GM12874 (cell line): Measurements from ENCODE around the gene CHKB.

Source experiments
- CTCF ChIP-seq: IDR thresholded peaks from 2 replicates; pipeline ENCODE4 v1.5.1; 2011; ENCODE audit warnings: low read depth, mild to moderate bottlenecking, control low read depth, low read length, moderate library complexity; ENCODE audit not compliant: insufficient read depth

Gene CHKB

GRCh38 chr22:50599816-50600455, 17.3 kb upstream of the CHKB start:
- no peak for TF ChIP-seq CTCF

- no peak for TF ChIP-seq CTCF
Measured at GRCh38 chr22:50597097-50597496, 14.4 kb upstream of the CHKB start.

GRCh38 chr22:50595189-50595588, 12.5 kb upstream of the CHKB start:
- no peak for TF ChIP-seq CTCF

GRCh38 chr22:50587407-50587806, 4.8 kb upstream of the CHKB start:
- no peak for TF ChIP-seq CTCF

GRCh38 chr22:50586416-50586815, 3.8 kb upstream of the CHKB start:
- no peak for TF ChIP-seq CTCF

GRCh38 chr22:50585781-50586180, 3.1 kb upstream of the CHKB start:
- TF ChIP-seq CTCF: no peak

GRCh38 chr22:50585238-50585637, 2.6 kb upstream of the CHKB start:
- TF ChIP-seq CTCF: no peak
